GM18909 (cell line): ENCODE results near the gene NLRX1.
"Not testable (repeated sequence)": the region's sequence is repeated elsewhere in the genome, so short reads cannot be mapped to it uniquely, and the experiment has no call there.

Experiments used
- ATAC-seq: cut with Tn5 transposase; IDR thresholded peaks from one replicate; pipeline ENCODE4 v1.9.1; 2021; ENCODE audit warnings: mild to moderate bottlenecking; ENCODE audit not compliant: unreplicated experiment, poor library complexity

Gene NLRX1

DNA sequence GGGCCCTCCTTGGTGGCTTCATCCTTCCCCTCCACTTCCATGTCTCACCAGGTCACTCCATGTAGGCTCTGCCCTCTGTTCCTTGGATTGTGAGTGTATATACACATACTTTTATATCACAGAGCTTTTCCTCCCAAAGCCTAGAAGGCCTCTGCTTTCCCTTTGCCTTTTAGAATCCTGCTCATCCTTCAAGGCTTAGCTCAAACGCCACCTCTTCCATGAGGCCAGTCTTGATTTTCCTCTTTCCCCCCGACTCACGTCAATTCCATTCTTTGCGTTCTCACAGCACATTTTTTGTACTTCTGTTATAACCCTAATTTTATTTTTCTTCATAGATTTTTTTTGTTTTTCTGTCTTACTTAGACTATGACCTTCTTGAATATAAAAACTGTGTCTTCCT, 15.9 kb upstream of the NLRX1 start:
- no peak for ATAC-seq

DNA sequence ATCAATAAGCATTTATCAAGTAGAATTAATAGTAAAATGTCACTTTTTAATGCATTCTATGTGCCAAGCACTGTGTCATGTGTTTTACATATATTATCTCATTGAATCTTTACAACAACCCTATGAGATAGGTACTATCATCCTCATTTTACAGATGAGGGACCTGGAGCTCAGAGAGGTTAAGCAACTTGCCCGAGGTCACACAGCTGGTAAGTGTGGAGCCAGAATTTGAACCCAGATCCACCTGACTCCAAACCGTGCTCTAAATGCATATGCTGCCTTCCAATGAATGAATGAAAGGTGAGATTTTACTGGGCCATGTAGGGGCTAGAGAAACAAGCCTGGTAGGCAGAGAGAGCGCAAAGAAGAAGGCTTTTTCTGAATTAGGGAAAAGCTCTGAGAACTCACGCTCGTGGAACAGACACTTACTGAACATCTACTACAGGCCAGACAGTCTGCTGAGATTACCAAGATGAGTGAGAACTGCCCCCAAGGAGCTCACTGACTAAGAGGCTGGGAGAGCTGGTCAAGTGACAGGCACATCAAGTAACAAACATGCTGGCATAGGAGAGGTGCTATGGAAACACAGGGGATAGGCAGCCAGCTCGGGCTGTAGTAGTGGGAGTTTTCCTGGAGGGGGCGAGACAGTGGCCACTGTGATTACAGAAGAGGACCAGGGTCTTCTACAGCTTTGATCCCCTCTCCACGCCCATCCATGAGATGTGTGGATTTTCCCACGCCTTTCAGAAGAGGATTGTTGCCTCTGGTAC, 15.3 kb upstream of the NLRX1 start:
- no peak for ATAC-seq

- ATAC-seq = no peak
Measured at GRCh38 chr11:119154178-119154577, 14.3 kb upstream of the NLRX1 start.

DNA sequence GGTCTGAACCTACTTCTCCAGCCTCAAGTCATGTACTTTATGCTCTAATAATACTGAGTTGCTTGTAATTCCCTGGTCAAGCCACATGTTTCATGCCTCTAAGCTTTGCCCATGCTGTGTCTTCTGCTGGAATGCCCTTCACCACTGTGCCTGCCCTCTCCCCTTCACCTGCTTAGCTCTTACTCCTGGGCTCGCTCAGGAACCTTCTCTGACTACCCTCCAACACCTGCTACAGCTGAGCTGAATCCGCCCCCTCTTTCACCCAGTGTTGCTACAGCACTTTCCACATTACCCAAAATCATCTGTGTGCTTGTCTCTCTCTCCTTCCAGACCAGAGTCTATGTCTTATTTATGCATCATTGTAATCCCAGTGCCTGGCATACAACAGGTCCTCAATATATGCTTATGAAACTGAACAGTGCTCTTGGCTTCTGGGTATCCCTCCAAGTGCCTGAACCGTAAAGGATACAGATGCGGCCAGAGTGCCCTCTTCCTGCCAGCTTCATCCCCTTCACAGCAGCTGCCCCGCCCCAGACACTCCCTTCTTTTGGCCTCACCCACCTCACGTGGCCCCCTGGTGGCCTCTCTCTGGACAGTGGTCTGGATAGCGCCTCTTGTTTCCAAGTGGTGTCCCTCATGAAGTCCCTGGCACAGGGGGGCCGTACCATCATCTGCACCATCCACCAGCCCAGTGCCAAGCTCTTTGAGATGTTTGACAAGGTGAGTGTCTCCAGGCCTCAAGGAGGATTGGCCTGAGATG, 12.6 kb upstream of the NLRX1 start:
- no peak for ATAC-seq

- no peak for ATAC-seq
Measured at GRCh38 chr11:119156496-119156895, 12.0 kb upstream of the NLRX1 start.

GRCh38 chr11:119157063-119157462, 11.5 kb upstream of the NLRX1 start:
- no peak for ATAC-seq

DNA sequence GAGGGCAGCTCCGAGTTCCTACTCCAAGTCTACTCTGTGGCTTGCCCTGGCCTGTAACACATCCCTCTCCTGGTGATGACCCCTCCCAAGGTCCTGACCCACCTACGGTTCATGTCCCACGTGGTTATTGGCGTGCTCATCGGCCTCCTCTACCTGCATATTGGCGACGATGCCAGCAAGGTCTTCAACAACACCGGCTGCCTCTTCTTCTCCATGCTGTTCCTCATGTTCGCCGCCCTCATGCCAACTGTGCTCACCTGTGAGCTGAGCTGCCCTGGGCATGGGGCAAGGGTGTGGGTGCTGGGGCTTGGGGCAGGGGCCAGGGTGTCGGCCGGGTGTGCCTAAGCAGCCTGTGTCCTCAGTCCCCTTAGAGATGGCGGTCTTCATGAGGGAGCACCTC, 10.1 kb upstream of the NLRX1 start:
- no peak for ATAC-seq

DNA sequence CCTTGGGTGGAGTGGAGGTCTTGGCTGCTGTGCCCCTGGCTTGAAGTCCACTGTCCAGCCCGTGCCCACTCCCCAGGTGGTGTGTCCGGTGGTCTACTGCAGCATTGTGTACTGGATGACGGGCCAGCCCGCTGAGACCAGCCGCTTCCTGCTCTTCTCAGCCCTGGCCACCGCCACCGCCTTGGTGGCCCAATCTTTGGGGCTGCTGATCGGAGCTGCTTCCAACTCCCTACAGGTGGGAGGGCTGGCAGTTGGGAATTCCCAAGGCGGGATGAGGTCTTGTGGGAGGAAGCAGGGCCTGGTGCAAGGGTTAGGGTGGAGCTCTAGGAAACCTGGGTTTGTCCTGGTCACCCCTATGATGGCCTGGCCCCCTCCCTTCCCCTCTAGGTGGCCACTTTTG, 8.4 kb upstream of the NLRX1 start:
- no peak for ATAC-seq

DNA sequence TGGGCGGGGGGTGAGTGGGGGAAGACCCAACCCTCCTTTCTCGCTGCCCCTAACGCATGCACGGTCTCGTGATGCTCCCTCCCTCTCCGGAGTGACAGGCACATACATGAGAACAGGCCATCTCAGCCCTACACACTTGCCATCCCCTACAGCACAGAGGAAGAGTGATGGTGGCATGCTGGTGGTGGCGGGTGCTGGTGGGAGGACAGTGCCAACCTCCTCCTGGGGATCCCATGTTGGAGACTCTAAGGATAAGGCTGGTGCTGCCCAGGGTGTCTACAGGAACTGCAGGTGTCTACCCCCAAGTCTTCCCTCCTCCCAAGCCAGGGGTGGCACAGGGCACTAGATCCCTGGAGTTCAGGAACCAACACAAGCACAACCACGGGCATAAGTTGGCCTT, 6.7 kb upstream of the NLRX1 start:
- ATAC-seq = no peak

GRCh38 chr11:119166368-119167076, 2.0 kb upstream of the NLRX1 start:
- ATAC-seq = no peak

DNA sequence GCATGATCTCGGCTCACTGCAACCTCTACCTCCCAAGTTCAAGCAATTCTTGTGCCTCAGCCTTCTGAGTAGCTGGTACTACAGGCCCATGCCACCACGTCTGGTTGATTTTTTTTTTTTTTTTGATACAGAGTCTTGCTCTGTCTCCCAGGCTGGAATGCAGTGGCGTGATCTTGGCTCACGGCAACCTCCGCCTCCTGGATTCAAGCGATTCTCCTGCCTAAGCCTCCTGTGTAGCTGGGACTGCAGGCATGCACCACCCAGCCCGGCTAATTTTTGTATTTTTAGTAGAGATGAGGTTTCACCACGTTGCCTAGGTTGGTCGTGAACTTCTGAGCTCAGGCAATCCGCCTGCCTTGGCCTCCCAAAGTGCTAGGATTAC, 1.5 kb upstream of the NLRX1 start:
- not testable (repeated sequence) for ATAC-seq

DNA sequence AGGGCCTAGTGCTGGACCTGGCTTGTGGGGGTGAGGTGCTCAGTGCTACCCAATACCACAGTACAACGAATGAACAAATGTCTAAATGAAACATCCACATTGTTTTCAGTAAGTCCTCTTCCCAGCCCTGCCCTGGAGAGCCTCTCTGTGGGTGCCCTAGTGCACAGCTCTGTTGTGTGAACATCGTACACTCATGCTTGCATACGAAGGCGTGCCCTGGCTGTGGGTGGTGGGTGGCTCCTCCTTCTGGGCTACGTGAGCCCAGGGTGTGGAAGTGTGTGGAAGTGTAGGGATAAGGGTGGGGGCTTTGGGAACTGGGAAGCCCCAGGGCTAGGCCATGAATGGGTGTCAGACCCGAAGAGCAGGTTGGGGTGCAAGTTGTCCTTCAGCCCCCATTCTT, 592 bp upstream of the NLRX1 start:
- ATAC-seq = no peak

GRCh38 chr11:119169282-119169719, 776 bp downstream of the NLRX1 start:
- peak; percentile 29 for ATAC-seq

- no peak for ATAC-seq
Measured at GRCh38 chr11:119172513-119172912, 4.0 kb downstream of the NLRX1 start.

DNA sequence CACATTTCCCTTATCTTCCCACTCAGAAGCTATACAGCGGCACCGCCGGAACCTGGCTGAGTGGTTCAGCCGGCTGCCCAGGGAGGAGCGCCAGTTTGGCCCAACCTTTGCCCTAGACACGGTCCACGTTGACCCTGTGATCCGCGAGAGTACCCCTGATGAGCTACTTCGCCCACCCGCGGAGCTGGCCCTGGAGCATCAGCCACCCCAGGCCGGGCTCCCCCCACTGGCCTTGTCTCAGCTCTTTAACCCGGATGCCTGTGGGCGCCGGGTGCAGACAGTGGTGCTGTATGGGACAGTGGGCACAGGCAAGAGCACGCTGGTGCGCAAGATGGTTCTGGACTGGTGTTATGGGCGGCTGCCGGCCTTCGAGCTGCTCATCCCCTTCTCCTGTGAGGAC, 4.9 kb downstream of the NLRX1 start:
- no peak for ATAC-seq

DNA sequence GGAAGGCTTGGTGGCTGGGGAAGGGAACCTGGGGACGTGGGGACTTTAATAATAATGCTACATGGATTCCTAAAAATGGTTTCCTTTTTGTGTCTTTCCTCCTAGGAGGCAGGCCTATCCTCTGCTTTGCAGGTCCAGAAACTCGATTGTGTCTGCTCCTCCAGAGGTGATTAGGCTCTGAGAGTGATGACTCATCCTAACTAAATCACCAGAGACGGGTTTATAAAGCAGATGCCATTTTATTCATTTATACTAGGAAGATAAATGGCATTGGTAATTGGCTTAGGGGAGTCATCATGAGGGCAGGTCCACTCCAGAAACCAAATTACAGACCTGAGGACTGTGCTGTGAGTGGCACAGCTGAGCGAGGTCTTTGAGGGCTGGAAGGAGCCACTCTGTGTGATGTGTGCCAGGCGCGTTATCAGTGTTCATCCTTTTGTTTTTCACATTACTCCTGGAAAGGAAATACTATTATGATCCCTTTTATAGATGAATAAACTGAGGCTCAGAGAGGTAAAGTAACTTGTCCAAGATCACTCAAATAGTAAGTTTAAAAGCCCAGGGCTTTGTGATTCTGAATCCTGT, 7.1 kb downstream of the NLRX1 start:
- no peak for ATAC-seq

- no peak for ATAC-seq
Measured at GRCh38 chr11:119178166-119178680, 9.7 kb downstream of the NLRX1 start.

DNA sequence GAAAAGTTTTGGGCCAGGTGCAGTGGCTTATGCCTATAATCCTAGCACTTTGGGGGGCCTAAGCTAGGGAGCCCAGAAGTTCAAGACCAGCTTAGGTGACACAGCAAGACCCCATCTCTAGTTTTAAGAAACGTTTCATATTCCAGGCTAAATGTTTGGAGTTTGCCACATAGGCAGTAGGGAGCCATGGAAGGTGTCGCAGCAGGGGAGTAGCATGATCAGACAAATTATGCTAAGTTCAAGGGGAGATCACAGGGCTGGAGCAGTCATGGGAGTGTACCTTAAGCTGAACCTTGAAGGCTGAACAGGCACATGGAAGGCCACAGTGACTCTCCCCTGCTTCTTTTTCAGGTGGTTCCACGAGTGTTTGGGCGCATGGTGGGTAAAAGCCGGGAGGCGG, 10.8 kb downstream of the NLRX1 start:
- no peak for ATAC-seq

- no peak for ATAC-seq
Measured at GRCh38 chr11:119179983-119180382, 11.5 kb downstream of the NLRX1 start.
